ENCODE results near the gene A3GALT2.
"Not testable (repeated sequence)": the region's sequence is repeated elsewhere in the genome, so short reads cannot be mapped to it uniquely, and the experiment has no call there.

Gene A3GALT2

DNA sequence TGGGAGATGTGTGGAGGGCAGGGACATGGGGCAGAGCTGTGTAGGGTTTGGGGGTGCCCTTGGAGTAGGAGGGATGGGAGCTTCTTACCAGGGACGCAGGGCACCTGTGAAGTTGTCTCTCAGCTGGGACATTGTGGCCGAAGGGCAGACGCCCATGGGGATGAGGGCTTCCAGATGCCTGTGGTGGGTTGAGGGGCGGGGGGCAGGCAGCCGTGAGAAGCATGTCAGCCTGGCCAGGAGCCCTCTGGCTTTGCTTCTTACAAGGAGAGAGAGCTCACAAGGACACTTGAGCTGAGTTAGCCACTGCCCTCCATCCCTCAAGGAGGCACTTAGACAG, 8.5 kb downstream of the A3GALT2 start:
- CTCF ChIA-PET: interaction anchor here (0.8 to 0.9 kb wide), 2 partner anchors 8 to 17 kb away, joined by 3 read pairs; partner anchors contain the start of gene A3GALT2
- POLR2A ChIA-PET (ENCODE audit: low non-redundant PET): no interaction called here
- no peak for DNase-seq (ENCODE audit: low spot score)
- TF ChIP-seq, protein P1, sequence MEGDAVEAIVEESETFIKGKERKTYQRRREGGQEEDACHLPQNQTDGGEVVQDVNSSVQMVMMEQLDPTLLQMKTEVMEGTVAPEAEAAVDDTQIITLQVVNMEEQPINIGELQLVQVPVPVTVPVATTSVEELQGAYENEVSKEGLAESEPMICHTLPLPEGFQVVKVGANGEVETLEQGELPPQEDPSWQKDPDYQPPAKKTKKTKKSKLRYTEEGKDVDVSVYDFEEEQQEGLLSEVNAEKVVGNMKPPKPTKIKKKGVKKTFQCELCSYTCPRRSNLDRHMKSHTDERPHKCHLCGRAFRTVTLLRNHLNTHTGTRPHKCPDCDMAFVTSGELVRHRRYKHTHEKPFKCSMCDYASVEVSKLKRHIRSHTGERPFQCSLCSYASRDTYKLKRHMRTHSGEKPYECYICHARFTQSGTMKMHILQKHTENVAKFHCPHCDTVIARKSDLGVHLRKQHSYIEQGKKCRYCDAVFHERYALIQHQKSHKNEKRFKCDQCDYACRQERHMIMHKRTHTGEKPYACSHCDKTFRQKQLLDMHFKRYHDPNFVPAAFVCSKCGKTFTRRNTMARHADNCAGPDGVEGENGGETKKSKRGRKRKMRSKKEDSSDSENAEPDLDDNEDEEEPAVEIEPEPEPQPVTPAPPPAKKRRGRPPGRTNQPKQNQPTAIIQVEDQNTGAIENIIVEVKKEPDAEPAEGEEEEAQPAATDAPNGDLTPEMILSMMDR (conservative IDR thresholded peaks at IDR 0.05; ENCODE audit: low read depth): no peak
- no peak overlapping the region for H3K27ac ChIP-seq

DNA sequence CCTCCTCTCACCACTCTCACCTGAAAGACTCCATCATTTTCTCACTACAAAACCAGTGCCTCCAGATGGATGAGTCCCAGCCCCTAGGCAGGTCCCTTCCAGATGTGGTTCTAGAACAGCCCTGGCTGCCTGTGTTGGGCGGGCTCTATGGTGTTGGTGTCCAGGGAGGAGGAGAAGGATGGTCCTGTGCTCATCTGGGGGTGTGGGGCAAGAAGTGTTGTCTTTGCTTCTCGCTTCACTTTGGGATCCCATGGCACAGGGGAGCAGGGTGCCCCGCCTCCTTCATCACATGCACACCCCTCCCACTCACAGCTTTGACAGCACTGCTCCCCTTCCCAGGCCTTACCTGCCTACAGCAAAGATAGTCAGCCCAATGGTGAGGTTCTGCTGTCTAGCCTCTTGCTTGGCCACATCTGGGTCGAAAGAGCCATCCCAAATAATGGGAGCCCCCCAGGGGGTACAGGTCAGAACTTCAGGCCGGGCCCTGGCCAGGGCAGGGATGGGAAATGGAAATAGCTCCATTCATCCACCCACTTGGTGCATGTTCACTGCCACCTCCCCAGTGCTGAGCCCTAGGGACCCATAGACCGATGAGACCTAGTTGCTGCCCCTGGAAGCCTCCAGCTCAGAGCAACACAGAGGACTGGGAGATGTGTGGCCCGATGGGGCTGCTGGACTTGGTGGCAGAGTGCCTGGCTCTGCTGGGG, 9.0 kb downstream of the A3GALT2 start:
- POLR2A ChIA-PET (ENCODE audit: low non-redundant PET): no interaction called here
- CTCF ChIA-PET: interaction anchor here (0.5 to 0.9 kb wide), 4 partner anchors 9 to 212 kb away, joined by 3 to 6 read pairs (median 3); partner anchors contain the start of gene A3GALT2
- TF ChIP-seq, protein P1 (conservative IDR thresholded peaks at IDR 0.05; ENCODE audit: low read depth): no peak
- H3K27ac ChIP-seq: no peak overlapping the region
- no peak for DNase-seq (ENCODE audit: low spot score)

DNA sequence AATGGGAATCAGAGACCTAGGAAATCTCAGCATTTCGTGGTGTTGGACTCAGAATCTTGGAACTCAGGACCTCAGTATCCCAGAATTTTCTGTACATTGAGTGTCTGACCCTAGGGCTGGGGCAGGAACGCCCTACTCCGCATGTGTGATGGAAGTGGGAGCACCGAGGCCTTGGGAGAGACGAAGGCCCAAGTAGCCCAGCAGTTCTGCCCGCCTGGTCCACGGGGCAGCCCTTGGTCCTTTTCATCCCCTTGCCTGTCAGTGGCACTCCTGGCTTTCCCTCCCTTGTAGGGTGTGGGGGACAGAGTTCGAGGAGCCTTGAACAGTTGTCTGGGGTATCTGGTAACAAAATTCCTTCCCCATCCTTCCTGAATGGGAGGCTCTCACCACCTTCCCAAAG, 10.2 kb downstream of the A3GALT2 start:
- no peak for DNase-seq (ENCODE audit: low spot score)
- no peak overlapping the region for H3K27ac ChIP-seq
- TF ChIP-seq, protein P1 (conservative IDR thresholded peaks at IDR 0.05; ENCODE audit: low read depth): no peak
- POLR2A ChIA-PET (ENCODE audit: low non-redundant PET): no interaction called here
- CTCF ChIA-PET: no interaction called here

DNA sequence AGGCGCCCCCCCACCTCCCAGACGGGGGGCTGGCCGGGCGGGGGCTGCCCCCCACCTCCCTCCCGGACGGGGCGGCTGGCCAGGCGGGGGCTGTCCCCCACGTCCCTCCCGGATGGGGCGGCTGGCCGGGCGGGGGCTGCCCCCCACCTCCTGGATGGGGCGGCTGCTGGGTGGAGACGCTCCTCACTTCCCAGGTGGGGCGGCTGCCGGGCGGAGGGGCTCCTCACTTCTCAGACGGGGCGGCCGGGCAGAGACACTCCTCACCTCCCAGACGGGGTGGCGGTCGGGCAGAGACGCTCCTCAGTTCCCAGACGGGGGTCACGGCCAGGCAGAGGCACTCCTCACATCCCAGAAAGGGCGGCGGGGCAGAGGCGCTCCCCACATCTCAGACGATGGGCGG, 11.5 kb downstream of the A3GALT2 start:
- CTCF ChIA-PET; DNase-seq (ENCODE audit: low spot score); POLR2A ChIA-PET (ENCODE audit: low non-redundant PET); H3K27ac ChIP-seq: not testable (repeated sequence)

DNA sequence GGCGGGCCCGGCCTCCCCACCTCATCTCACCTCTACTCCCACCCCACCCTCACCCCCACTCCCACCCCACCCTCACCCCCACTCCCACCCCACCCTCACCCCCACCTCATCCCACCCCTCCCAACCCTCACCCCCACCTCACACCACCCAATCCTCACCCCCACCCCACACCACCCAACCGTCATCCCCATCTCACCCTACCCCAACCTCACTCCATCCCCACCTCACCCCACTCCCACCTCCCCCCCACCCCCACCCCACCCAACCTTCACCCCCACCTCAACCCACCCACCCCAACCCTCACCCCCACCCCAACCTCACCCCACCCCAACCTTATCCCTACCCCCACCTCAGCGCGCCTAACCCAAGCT, 13.4 kb downstream of the A3GALT2 start:
- POLR2A ChIA-PET (ENCODE audit: low non-redundant PET): no interaction called here
- CTCF ChIA-PET: interaction anchor here (0.9 kb wide), 1 partner anchor 11 kb away, joined by 3 read pairs; no protein-coding TSS in a partner anchor
- DNase-seq (ENCODE audit: low spot score): no peak
- TF ChIP-seq, protein P1 (conservative IDR thresholded peaks at IDR 0.05; ENCODE audit: low read depth): no peak
- no peak overlapping the region for H3K27ac ChIP-seq

DNA sequence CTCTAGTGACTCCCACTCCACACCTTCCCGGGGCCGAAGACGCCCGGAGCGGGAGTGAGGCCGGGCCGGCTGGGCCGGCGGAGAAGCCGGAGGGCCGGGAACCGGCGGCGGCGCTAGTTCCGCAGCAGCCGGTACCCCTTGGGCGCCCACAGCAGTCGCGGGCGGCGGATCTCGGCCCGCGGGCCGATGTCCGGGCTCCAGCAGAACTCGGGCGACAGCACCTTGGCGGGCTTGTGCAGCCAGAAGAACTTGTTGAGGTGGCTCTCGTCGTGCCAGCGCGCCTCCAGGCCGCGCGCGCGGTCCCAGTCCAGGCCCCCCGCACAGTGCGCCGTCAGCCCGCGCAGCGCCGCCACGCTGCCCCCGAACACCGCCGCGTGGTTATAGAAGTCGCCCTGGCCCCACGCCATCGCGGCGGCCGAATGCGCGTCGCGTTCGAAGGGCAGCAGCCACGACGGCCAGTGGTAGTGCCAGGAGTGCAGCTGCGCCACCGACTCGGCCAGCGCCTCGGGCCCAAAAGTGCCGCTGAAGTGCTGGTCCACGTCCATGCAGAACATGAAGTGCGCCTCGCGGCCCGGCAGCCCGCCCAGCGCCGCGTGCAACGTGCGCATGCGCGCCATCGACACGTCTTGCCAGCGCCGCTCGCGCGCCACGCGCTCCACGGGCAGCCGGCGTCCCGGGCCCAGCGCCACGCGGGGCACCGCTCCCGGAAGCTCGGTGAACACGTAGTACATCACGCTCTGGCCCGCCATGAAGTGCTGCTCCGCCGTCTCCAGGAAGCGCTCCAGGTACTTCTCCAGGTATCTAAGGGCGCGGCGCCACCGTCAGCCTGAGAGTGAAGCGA, 14.0 kb downstream of the A3GALT2 start:
- TF ChIP-seq, protein P1 (conservative IDR thresholded peaks at IDR 0.05; ENCODE audit: low read depth): no peak
- H3K27ac ChIP-seq: no peak overlapping the region
- no peak for DNase-seq (ENCODE audit: low spot score)
- POLR2A ChIA-PET (ENCODE audit: low non-redundant PET): no interaction called here
- CTCF ChIA-PET: interaction anchor here (1.2 kb wide), 1 partner anchor 11 kb away, joined by 3 read pairs; no protein-coding TSS in a partner anchor

Measured in RWPE1 (cell line).